C4-2B (cell line): ENCODE results near the gene WAPL.

Experiments
- CTCF ChIP-seq: fragments of 450-650 bp; conservative IDR thresholded peaks from 2 replicates; pipeline ENCODE4 v1.5.1; 2017; ENCODE audit warnings: mild to moderate bottlenecking
- ZFX ChIP-seq: fragments of 450-650 bp; IDR thresholded peaks from 2 replicates; pipeline ENCODE4 v1.6.1; 2017

DNA sequence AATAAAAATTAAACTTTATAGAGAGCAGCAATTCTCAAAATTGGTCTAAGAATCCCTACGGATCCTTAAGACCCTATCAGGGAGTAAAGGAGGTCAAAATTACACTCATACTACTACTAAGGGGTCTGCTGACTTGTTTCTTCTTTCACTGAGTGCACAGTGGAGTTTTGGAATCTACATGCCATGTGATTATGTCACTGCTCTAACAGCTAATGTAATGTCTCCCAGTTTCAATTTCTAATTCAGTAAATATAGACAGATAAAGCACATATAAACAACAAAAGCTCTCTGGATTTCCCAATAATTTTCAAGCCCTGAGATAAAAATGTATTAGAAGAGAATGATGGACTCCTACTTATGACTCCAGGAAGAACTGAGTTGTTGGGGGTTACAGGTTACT, 74.6 kb downstream of the WAPL start:
- TF ChIP-seq CTCF (no peak), ZFX (no peak)
